ENCODE data around the gene KCNRG. TPM values are rescaled to one million over a fixed set of nuclear protein-coding genes. Genes with fewer than 3 reads are reported as not detected.

Gene KCNRG
- polyA plus RNA-seq, 1 experiment: 1.3 TPM

DNA sequence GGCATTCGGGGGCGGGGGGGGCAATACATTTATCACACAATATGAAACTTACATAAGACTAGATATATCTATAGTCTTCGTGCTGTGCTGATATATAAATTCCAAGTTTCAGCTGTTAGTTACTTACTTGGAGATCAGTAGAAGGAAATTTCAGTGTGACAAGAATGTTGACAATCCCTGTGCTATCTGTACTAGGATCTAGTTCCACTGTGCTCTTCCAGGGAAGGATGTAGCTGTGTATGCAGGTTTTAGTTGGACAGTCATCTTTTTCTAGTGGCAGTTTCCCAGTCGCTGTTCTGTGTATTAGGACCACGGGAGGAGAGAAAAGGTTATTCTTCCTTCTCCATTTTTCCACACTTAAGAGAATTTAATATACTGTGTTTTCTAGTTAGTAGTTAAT is 21.6 kb upstream of the KCNRG start:
- no peaks in the 10 kb centered on the region for H3K27me3 ChIP-seq (ENCODE audit: control insufficient read depth, insufficient read depth, low read length)
- DNase-seq (ENCODE audit: low read depth): no peak
- CTCF ChIA-PET: interaction anchor here (1.4 kb wide), 1 partner anchor 13 kb away, joined by 6 read pairs; no protein-coding TSS in a partner anchor
- H3K4me3 ChIP-seq (ENCODE audit: low read depth, low read length): no peak overlapping the region
- no peaks in the 10 kb centered on the region for H3K36me3 ChIP-seq (ENCODE audit: control insufficient read depth, insufficient read depth, low read length)
- no peak for TF ChIP-seq CTCF (IDR thresholded peaks at IDR 0.05; ENCODE audit: insufficient read depth, low read depth, low read length)
- POLR2A ChIA-PET: no interaction called here

GRCh38 chr13:49995625-49996101 is 19.6 kb upstream of the KCNRG start:
- POLR2A ChIA-PET: no interaction called here
- Histone ChIP-seq H3K4me3 (ENCODE audit: low read depth, low read length) (peak overlapping the region; percentile 84), H3K36me3 (ENCODE audit: control insufficient read depth, insufficient read depth, low read length) (peaks cover 1% of the 10 kb centered on the region; the same call in 1 of the 2 replicates), H3K27me3 (ENCODE audit: control insufficient read depth, insufficient read depth, low read length) (no peaks in the 10 kb centered on the region)
- no peak for TF ChIP-seq CTCF (IDR thresholded peaks at IDR 0.05; ENCODE audit: insufficient read depth, low read depth, low read length)
- no peak for DNase-seq (ENCODE audit: low read depth)
- CTCF ChIA-PET: interaction anchor here (1.1 kb wide), 1 partner anchor 19 kb away, joined by 3 read pairs; no protein-coding TSS in a partner anchor

DNA sequence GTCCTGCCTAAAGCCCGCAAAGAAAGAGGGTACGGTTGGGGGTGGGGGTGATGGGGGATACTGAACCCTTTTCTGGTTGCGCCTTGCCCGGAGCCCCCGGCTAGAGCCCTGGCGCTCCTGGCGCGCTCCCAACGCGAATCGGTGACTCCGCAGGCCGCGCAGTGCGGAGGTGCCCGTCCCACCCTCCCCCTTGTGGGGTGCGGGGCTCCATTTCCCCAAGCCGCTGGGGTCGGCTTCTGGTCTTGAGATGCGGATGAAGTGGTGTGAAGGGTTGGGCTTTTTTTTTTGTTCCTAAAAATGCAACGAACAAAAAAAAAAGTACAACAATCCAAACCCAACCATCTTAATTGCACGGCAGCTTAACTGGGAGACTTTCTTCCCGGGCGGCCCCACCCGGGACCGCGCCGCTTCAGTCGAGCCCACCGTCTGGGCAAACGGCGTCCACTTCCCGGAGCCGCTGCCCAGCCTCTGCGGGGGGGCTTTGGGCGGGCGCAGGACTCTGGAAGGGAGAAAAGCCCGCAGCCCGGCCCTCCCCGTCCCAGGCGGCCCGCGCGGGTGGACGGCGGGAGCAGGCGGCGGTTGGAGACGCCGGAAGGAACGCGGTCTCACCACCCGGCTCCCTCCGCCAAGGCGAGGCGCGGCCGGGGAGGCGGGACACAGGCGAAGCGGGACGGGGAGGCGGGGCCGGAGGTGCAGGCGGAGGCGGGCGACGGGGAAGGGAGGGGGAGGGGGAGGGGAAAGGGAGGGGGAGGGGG is 18.9 kb upstream of the KCNRG start:
- Histone ChIP-seq H3K36me3 (ENCODE audit: control insufficient read depth, insufficient read depth, low read length) (peaks cover 1% of the 10 kb centered on the region; the same call in 1 of the 2 replicates), H3K4me3 (ENCODE audit: low read depth, low read length) (peak overlapping the region; percentile 84), H3K27me3 (ENCODE audit: control insufficient read depth, insufficient read depth, low read length) (no peaks in the 10 kb centered on the region)
- ChIA-PET CTCF (interaction anchor here (0.6 to 2.9 kb wide), 14 partner anchors 15 to 541 kb away, joined by 3 to 29 read pairs (median 4); partner anchors contain the start of gene SPRYD7), POLR2A (interaction anchor here (0.5 kb wide), 1 partner anchor 136 kb away, joined by 3 read pairs; no protein-coding TSS in a partner anchor)
- DNase-seq (ENCODE audit: low read depth): no peak
- no peak for TF ChIP-seq CTCF (IDR thresholded peaks at IDR 0.05; ENCODE audit: insufficient read depth, low read depth, low read length)

DNA sequence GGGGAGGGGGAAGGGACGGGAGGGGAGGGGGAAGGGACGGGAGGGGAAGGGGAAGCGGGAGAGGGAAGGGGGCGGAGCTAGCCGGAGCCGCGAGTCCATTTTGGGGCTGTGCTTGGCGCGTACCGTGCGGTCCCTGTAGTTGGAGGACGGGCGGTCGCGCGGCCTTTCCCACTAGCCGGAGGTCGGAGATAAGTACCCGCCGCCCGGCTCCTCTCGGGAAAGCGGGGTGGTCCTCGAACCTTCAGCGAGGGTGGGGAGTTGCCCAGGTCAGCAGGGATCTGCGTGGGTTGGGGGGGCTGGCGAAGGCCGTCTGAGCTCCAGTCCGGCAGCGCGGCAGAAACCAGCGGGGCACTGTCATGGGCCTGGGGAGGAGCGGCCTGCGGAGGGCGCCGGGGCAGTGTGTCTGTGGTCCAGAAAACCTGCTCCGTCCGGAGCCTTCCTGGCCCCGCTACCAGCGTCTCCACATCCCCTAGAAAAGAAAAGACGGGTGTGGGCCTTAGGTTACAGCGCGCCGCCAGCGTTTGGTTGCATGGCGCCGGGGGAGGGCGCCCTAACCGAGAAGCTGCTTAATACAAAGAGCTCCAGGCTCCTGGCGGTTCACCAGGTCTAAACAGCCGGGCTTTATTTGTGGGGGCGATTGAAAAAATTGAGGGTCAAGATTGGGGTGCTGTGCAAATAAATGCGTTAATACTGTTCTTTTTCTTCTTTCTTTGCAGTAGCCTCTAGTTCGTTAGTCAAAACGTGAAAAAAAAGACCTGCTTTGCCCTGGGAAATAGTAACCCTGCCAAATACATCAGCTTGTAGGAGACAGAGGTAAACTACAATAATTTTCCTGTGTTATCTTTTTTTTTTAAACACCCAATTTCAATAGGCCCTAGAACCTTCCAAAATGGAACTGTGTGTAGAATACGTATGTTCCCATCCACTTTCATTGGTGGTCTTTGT is 18.0 kb upstream of the KCNRG start, which contains the start of gene TRIM13:
TRIM13 (plus strand) TSS at position 92 of the 945 bp plus-strand sequence. CDS start 14,899 bp downstream, outside the sequence.
- H3K4me3 ChIP-seq (ENCODE audit: low read depth, low read length): peak within 1 kb of the TSS; percentile 84
- POLR2A ChIA-PET: interaction anchor here (0.5 to 1.3 kb wide), 5 partner anchors 11 to 440 kb away, joined by 3 to 4 read pairs (median 3); no protein-coding TSS in a partner anchor
- DNase-seq (ENCODE audit: low read depth): no peak
- H3K36me3 ChIP-seq (ENCODE audit: control insufficient read depth, insufficient read depth, low read length): peaks cover 1% of the 10 kb centered on the region; the same call in 1 of the 2 replicates
- TF ChIP-seq CTCF (IDR thresholded peaks at IDR 0.05; ENCODE audit: insufficient read depth, low read depth, low read length): peak; percentile 89
- no peaks in the 10 kb centered on the region for H3K27me3 ChIP-seq (ENCODE audit: control insufficient read depth, insufficient read depth, low read length)
- CTCF ChIA-PET: interaction anchor here (0.6 to 2.9 kb wide), 29 partner anchors 9 to 1072 kb away, joined by 3 to 29 read pairs (median 3); partner anchors contain the start of gene SPRYD7
